ENCODE measurements around the gene MED22.
"Not testable (repeated sequence)": the region's sequence is repeated elsewhere in the genome, so short reads cannot be mapped to it uniquely, and the experiment has no call there.

The MED22 gene

DNA sequence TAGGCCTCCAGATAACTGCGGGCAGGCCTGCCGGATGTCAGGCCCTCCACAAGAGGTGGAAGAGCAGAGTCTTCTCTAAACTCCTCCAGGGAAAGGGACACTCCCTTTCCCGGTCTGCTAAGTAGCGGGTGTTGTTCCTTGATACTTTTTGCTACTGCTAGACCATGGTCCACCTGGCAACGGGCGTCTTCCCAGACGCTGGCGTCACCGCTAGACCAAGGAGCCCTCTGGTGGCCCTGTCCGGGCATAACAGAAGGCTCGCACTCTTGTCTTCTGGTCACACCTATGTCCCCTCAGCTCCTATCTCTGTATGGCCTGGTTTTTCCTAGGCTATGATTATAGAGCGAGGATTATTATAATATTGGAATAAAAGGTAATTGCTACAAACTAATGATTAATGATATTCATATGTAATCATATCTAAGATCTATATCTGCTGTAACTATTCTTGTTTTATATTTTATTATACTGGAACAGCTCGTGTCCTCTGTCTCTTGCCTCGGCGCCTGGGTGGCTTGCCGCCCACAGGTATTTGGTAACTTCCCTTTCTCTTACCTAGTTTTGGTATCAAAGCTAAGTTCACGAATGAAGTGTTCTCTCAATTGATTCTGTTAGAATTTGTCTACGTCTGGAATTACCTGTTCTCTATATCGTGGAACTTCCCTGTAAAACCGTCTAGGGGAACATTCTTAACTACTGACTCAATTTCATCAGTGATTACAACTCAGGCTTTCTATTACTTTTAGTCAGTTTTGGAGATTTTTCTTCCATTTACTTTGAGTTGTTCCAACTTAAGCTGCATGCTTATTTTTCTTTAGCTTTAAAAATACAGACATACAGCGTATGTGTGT is 18.4 kb downstream of the MED22 start:
- DNase-seq, result not testable (repeated sequence)
- peaks cover 35% of the 10 kb centered on the region for H3K9me3 Mint-ChIP-seq

GRCh38 chr9:133327834-133328484 is 20.0 kb downstream of the MED22 start:
- Mint-ChIP-seq H3K4me3 (no peak overlapping the region), H3K27me3 (ENCODE audit: low read depth, poor library complexity) (peaks cover 17% of the 10 kb centered on the region), H3K9me3 (peaks cover 45% of the 10 kb centered on the region), H3K27ac (no peak overlapping the region), H3K36me3 (ENCODE audit: low read depth) (peaks cover 50% of the 10 kb centered on the region), H3K4me1 (no peaks in the 10 kb centered on the region)
- TF ChIP-seq, protein P1, sequence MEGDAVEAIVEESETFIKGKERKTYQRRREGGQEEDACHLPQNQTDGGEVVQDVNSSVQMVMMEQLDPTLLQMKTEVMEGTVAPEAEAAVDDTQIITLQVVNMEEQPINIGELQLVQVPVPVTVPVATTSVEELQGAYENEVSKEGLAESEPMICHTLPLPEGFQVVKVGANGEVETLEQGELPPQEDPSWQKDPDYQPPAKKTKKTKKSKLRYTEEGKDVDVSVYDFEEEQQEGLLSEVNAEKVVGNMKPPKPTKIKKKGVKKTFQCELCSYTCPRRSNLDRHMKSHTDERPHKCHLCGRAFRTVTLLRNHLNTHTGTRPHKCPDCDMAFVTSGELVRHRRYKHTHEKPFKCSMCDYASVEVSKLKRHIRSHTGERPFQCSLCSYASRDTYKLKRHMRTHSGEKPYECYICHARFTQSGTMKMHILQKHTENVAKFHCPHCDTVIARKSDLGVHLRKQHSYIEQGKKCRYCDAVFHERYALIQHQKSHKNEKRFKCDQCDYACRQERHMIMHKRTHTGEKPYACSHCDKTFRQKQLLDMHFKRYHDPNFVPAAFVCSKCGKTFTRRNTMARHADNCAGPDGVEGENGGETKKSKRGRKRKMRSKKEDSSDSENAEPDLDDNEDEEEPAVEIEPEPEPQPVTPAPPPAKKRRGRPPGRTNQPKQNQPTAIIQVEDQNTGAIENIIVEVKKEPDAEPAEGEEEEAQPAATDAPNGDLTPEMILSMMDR (IDR thresholded peaks at IDR 0.05), result no peak
- no peak for DNase-seq

More for the DNA sequence above, 18.4 kb downstream of the MED22 start:
- H3K27me3 Mint-ChIP-seq (ENCODE audit: low read depth, poor library complexity), result peaks cover 17% of the 10 kb centered on the region
- not testable (repeated sequence) for H3K4me1 Mint-ChIP-seq, H3K4me3 Mint-ChIP-seq, H3K27ac Mint-ChIP-seq
- TF ChIP-seq, protein P1 (IDR thresholded peaks at IDR 0.05), result peak; percentile 56
- H3K36me3 Mint-ChIP-seq (ENCODE audit: low read depth), result peaks cover 65% of the 10 kb centered on the region

GRCh38 chr9:133327021-133327420 is 20.9 kb downstream of the MED22 start:
- H3K4me1 Mint-ChIP-seq, H3K27ac Mint-ChIP-seq, H3K4me3 Mint-ChIP-seq, DNase-seq: not testable (repeated sequence)
- Mint-ChIP-seq H3K27me3 (ENCODE audit: low read depth, poor library complexity) (peaks cover 17% of the 10 kb centered on the region), H3K36me3 (ENCODE audit: low read depth) (peaks cover 41% of the 10 kb centered on the region), H3K9me3 (peaks cover 45% of the 10 kb centered on the region)

- H3K36me3 Mint-ChIP-seq (ENCODE audit: low read depth), result peaks cover 15% of the 10 kb centered on the region
- no peak for DNase-seq
- no peak overlapping the region for H3K4me3 Mint-ChIP-seq
- no peak overlapping the region for H3K27ac Mint-ChIP-seq
- TF ChIP-seq, protein P1 (IDR thresholded peaks at IDR 0.05), result no peak
- no peaks in the 10 kb centered on the region for H3K4me1 Mint-ChIP-seq
- peaks cover 43% of the 10 kb centered on the region for H3K9me3 Mint-ChIP-seq
- H3K27me3 Mint-ChIP-seq (ENCODE audit: low read depth, poor library complexity), result peaks cover 29% of the 10 kb centered on the region
Observed at GRCh38 chr9:133323991-133324703, 23.8 kb downstream of the MED22 start.

DNA sequence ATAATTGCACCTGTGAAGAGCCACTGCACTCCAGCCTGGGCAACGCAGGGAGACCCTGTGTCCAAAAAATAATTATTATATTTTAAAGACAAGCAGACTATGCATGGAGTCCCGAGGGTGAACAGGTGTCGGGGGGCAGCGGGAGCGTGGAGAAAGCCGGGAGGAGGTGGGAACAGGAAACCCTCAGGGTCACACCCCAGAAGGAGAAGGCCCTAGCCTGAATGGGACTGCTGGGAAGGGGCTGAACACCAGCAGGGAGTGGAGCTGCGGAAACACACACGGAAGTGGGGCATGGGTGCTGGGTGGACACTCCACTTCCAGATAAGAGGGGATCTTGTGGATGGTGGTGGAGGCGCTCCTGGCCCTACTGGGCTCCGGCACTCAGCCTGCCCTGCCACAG is 24.7 kb downstream of the MED22 start:
- peaks cover 5% of the 10 kb centered on the region for H3K36me3 Mint-ChIP-seq (ENCODE audit: low read depth)
- no peak for DNase-seq
- H3K4me1 Mint-ChIP-seq, result no peaks in the 10 kb centered on the region
- TF ChIP-seq, protein P1 (IDR thresholded peaks at IDR 0.05), result no peak
- H3K27me3 Mint-ChIP-seq (ENCODE audit: low read depth, poor library complexity), result peaks cover 27% of the 10 kb centered on the region
- no peak overlapping the region for H3K27ac Mint-ChIP-seq
- no peak overlapping the region for H3K4me3 Mint-ChIP-seq
- H3K9me3 Mint-ChIP-seq, result peaks cover 33% of the 10 kb centered on the region

GRCh38 chr9:133322701-133323100 is 25.2 kb downstream of the MED22 start:
- peaks cover 4% of the 10 kb centered on the region for H3K36me3 Mint-ChIP-seq (ENCODE audit: low read depth)
- H3K27ac Mint-ChIP-seq, result no peak overlapping the region

More at GRCh38 chr9:133322701-133323100, 25.2 kb downstream of the MED22 start:
- H3K27me3 Mint-ChIP-seq (ENCODE audit: low read depth, poor library complexity), result peaks cover 31% of the 10 kb centered on the region
- DNase-seq, result no peak
- TF ChIP-seq, protein P1 (IDR thresholded peaks at IDR 0.05), result no peak
- no peaks in the 10 kb centered on the region for H3K4me1 Mint-ChIP-seq
- no peak overlapping the region for H3K4me3 Mint-ChIP-seq
- peaks cover 30% of the 10 kb centered on the region for H3K9me3 Mint-ChIP-seq

Data from nephron progenitor cell (in vitro differentiated cells).